NCI-H748 (cell line): ENCODE data around the gene PCAT7.

Source experiments
- DNase-seq: peaks from one replicate; lab custom pipeline; 2025; ENCODE audit not compliant: unreplicated experiment; lab: John Stamatoyannopoulos, UW

Gene PCAT7

GRCh38 chr9:94602666-94603065 is 47.8 kb downstream of the PCAT7 start:
- no peak for DNase-seq

- DNase-seq, result peak; percentile 63
Measured at GRCh38 chr9:94603259-94604160, 48.6 kb downstream of the PCAT7 start.

DNA sequence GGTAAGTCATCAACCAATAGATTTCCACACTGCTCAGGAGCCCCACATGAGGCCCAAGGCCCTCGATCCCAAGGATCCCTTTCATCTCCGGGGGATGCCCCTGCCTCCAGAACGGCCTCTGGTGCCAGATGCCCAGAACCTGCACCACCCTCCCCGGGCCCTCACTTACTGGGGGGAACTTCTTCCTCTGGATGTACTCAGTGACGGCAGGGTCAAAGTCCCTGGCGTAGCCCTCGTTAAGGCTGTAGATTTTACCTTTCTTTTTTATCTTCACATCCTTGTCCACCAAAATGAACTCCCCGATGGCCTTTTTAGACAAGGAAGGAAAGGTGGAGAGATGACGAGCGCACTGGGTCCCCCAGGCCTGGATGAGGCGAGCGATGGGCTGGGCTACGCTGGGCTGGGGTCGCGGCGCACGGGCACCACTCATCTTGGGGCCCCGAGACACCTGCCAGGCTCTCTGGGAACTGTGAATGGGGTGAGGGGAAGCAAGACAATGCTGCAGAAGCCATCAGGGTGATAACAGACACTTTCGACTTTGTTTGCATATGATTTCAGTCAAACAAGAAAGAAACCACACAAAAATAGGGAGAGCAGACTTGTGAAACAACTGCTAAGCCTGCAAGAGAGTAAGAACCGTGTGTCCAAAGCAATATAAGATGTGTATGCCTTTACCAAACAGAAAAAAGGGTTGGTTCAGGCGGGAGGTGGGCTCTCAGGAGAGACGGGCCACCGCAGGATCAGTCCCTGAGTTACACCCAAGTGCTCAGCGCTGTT is 52.0 kb downstream of the PCAT7 start:
- DNase-seq, result no peak

DNA sequence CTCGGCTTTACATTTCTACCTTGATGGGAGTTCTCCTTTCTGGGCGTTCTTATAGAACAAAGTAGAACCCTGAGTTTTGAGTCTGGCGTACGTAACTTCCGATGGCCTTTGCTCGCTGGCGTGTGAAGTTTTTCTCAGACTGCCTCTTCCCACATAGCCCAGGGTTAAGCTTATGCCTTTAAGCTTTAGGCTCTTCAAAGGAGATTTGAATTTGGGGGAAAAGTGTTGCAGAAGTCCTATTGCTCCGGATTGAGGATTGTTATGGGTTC is 52.5 kb downstream of the PCAT7 start:
- no peak for DNase-seq

GRCh38 chr9:94610181-94610606 is 55.3 kb downstream of the PCAT7 start:
- DNase-seq, result no peak

DNA sequence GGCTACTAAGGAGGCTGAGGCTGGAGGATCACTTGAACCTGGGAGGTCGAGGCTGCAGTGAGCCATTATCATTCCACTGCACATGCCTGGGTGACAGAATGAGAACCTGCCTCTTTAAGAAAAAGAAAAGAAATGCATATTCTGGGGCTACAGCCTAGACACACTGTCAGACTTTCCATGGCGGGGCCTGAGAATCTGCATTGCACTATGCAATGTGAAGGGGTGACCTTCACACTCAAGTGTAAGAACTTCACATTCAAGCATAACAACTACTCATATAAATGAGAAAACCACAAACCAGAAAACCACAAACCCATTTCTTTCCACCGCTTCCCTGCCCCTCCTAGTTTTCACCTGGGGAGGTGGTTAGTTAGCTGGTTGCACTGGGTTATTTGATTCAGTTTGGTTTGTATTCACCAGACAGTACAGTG is 56.8 kb downstream of the PCAT7 start:
- no peak for DNase-seq

DNA sequence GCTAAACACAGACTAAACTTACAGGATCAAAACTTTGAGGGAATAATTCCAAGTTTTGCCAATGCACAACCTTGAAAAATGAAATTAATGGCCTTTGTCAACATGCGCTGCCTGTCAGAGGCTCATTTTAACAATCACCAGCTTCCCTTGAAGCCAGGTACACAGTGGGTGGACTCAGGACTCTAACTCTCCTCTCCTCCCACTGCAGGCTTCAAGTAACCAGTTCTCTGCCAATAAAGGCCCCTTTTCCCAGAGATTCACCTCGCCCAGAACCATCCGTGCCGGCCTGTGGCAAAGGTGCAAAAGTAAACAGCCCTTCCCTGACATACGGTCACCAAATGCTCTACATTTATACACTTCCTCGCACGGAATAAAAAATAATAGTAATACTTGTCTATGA is 57.2 kb downstream of the PCAT7 start:
- no peak for DNase-seq

- no peak for DNase-seq
Measured at GRCh38 chr9:94613003-94613402, 58.1 kb downstream of the PCAT7 start.

- DNase-seq, result no peak
Measured at GRCh38 chr9:94619026-94619425, 64.1 kb downstream of the PCAT7 start.
